Measurements from ENCODE around the gene ATP6V0C.

DNA sequence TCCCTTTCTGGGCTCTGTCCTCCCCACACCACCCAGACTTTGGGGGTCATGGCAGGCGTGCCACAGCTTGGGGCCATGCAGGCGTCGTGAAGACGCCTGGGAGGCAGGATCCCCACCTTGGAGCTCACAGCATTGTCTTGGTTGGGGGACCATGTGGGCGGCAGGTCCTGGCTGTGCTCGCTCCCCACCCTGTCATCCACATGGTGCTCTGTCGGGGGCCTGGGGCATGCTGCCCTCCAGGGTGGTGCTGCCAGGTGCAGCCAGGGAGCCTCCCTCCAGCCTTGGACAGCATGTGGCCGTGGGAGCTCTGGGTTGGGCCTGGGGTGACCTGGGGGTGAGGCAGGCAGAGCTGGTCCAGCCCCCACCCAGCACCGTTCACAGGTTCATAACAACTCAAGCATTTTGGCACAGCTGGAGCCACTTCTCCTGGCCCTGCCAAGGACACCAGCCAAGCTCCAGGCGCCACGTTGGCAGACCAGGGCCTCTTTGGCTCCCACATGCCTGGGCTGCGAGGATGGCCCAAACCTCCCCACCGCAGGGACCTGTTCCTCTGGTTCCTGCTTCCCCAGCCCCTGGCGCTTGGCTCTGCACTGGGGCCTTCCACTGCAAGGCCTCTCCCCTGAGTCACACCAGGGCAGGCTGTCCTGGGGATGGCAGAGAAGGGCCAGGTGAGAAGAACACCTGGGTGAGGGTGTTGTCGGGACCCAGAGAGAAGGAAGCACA, 15.1 kb upstream of the ATP6V0C start:
- no peak for TF ChIP-seq CTCF (IDR thresholded peaks at IDR 0.05)
- no peak for TF ChIP-seq POLR2A (IDR thresholded peaks at IDR 0.05)

All from breast epithelium (tissue), 3 donors.